OCI-LY7 (cell line): ENCODE data around the gene NME3. TPM values are rescaled to one million over a fixed set of nuclear protein-coding genes. Genes with fewer than 3 reads are reported as not detected.

Source experiments
- BruUV-seq: library from RNA; stranded (reverse); fragments of 400-500 nt; replicated peaks from 2 replicates; lab custom pipeline; 2021; lab: Mats Ljungman, UMichigan
- CTCF ChIA-PET: fragments of 300-600 bp; sonication (Branson Sonifier 250); formaldehyde crosslinking; loops from one replicate; lab custom pipeline; 2022; ENCODE audit warnings: antibody characterized with exemption; ENCODE audit not compliant: unreplicated experiment; lab: Charles Lee
- POLR2A ChIA-PET: fragments of 300-600 bp; sonication (Branson Sonifier 250); formaldehyde crosslinking; loops from one replicate; lab custom pipeline; 2022; ENCODE audit warnings: antibody characterized with exemption; lab: Charles Lee
- DNase-seq: peaks from one replicate; pipeline ENCODE4 v3.0.0-alpha.2; 2015; ENCODE audit warnings: low spot score
- H2AFZ ChIP-seq: fragments of 200-600 bp; sonication (generic), shearing (Covaris generic); 2 replicates; pipeline ENCODE4 v1.6.1; 2014; ENCODE audit warnings: mild to moderate bottlenecking, antibody characterized with exemption, low read length, moderate library complexity
- H3K27ac ChIP-seq: fragments of 200-600 bp; sonication (generic); 2 replicates; pipeline ENCODE4 v1.5.1; 2014; ENCODE audit warnings: mixed run types, low read depth, mild to moderate bottlenecking, moderate library complexity, low read length, inconsistent platforms; ENCODE audit not compliant: poor library complexity, severe bottlenecking
- H3K36me3 ChIP-seq: fragments of 200-600 bp; sonication (generic); 2 replicates; pipeline ENCODE4 v1.6.1; 2014; ENCODE audit warnings: mild to moderate bottlenecking, antibody characterized with exemption, low read length, moderate library complexity, mixed read lengths; ENCODE audit not compliant: insufficient read depth
- H3K4me1 ChIP-seq: fragments of 200-600 bp; sonication (generic); 2 replicates; pipeline ENCODE4 v1.5.1; 2014; ENCODE audit warnings: mild to moderate bottlenecking, low read length; ENCODE audit not compliant: insufficient read depth, poor library complexity, severe bottlenecking
- H3K4me2 ChIP-seq: fragments of 200-600 bp; sonication (generic); 2 replicates; pipeline ENCODE4 v1.6.1; 2014; ENCODE audit warnings: mild to moderate bottlenecking, low read length
- H3K4me3 ChIP-seq: fragments of 200-600 bp; sonication (generic); 2 replicates; pipeline ENCODE4 v1.5.1; 2014; ENCODE audit warnings: mild to moderate bottlenecking, low read depth, low read length; ENCODE audit not compliant: poor library complexity, severe bottlenecking
- H3K79me2 ChIP-seq: fragments of 200-600 bp; sonication (generic); 2 replicates; pipeline ENCODE4 v1.6.1; 2016; ENCODE audit warnings: low read depth, mild to moderate bottlenecking, low read length, moderate library complexity, mixed read lengths; ENCODE audit not compliant: insufficient read depth
- H3K9me2 ChIP-seq: fragments of 200-600 bp; sonication (generic); 2 replicates; pipeline ENCODE4 v1.6.1; 2016; ENCODE audit warnings: mild to moderate bottlenecking, low read length, mixed read lengths; ENCODE audit not compliant: insufficient read depth
- H3K9me3 ChIP-seq: fragments of 200-600 bp; sonication (generic); 2 replicates; pipeline ENCODE4 v1.6.1; 2014; ENCODE audit warnings: mild to moderate bottlenecking, mixed run types, low read length, mixed read lengths
- H4K20me1 ChIP-seq: fragments of 200-600 bp; sonication (generic); 2 replicates; pipeline ENCODE4 v1.6.1; 2014; ENCODE audit warnings: mild to moderate bottlenecking, antibody characterized with exemption, low read length, moderate library complexity, mixed read lengths; ENCODE audit not compliant: insufficient read depth
- EZH2phosphoT487 ChIP-seq: fragments of 200-600 bp; sonication (generic); IDR thresholded peaks from 2 replicates; pipeline ENCODE4 v1.6.1; 2018; ENCODE audit warnings: low read depth, borderline replicate concordance, mild to moderate bottlenecking, mixed run types, antibody characterized with exemption, low read length, moderate library complexity, mixed read lengths
- intact Hi-C: fragments of 100-400 bp; cut with micrococcal nuclease; formaldehyde crosslinking; loops from one replicate; pipeline ENCODE4 v1.10.0; 2022; ENCODE audit not compliant: unreplicated experiment
- total RNA-seq, 2 experiments: library from RNA; depleted of rRNA in 1 of 2; stranded (reverse); fragments of >200 nt in 1 of 2; shearing (Covaris generic) in 1 of 2; gene quantifications; 2 replicates each; pipeline ENCODE4 v1.2.3, GENCODE V29; 2014 to 2022
- TF ChIP-seq, protein P1 (sequence below): fragments of 200-600 bp; sonication (generic); conservative IDR thresholded peaks from 2 replicates; pipeline ENCODE4 v1.5.1; 2014; ENCODE audit warnings: mild to moderate bottlenecking, antibody characterized with exemption, low read length, moderate library complexity, mixed read lengths

The NME3 gene
- total RNA-seq, 2 experiments from 2014 or later, result 34.8 to 54.5 TPM

DNA sequence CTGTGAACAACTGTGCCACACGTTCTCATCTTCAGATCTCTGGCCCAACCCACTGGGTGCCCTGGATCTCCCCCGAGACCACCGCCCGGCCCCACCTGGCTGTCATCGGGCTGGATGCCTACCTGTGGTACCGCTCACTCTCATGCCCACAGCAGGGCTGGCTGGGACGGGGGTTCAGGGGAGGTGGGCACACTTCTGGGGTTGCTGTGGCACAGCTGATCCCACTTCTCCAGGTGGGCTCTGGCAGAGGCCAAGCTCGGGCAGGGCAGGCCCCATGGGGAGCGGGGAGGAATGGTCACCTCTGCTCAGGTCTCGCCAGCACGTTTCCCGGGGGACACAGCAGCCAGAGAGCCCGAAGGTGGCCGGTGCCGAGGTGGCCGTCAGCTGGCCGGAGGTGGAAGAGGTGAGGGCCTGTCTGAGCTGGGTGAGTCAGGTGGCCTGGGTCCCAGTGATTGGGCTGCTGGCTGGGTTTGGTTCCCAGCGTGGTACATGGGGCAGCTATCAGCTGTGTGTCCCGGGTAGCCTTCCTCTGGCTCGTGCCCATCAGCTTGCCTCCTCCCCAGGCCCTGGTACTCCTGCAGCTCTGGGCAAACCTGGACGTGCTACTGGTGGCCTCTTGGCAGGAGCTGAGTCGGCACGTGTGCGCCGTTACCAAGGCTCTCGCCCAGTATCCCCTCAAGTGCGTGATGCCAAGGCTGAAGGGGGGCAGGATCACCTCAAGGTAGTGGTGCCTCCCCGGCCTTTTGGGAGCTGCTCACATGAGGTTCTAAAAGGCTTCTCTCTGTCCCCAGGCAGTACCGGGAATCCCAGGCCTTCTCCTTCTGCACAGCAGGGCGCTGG lies 3.9 kb upstream of the NME3 start:
- TF ChIP-seq, protein P1, sequence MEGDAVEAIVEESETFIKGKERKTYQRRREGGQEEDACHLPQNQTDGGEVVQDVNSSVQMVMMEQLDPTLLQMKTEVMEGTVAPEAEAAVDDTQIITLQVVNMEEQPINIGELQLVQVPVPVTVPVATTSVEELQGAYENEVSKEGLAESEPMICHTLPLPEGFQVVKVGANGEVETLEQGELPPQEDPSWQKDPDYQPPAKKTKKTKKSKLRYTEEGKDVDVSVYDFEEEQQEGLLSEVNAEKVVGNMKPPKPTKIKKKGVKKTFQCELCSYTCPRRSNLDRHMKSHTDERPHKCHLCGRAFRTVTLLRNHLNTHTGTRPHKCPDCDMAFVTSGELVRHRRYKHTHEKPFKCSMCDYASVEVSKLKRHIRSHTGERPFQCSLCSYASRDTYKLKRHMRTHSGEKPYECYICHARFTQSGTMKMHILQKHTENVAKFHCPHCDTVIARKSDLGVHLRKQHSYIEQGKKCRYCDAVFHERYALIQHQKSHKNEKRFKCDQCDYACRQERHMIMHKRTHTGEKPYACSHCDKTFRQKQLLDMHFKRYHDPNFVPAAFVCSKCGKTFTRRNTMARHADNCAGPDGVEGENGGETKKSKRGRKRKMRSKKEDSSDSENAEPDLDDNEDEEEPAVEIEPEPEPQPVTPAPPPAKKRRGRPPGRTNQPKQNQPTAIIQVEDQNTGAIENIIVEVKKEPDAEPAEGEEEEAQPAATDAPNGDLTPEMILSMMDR, result no peak
- no peak for TF ChIP-seq EZH2phosphoT487
- peaks cover 63% of the 10 kb centered on the region for H3K36me3 ChIP-seq
- no peaks in the 10 kb centered on the region for H3K9me2 ChIP-seq
- peaks cover 26% of the 10 kb centered on the region; the same call in 1 of the 2 replicates for H3K79me2 ChIP-seq
- peaks cover 19% of the 10 kb centered on the region for H3K4me1 ChIP-seq
- no peaks in the 10 kb centered on the region for H4K20me1 ChIP-seq
- no peaks in the 10 kb centered on the region for H3K9me3 ChIP-seq
- no peak overlapping the region for H3K4me3 ChIP-seq
- no peak for DNase-seq
- POLR2A ChIA-PET, result no interaction called here
- no TSS peak for BruUV-seq
- H2AFZ ChIP-seq, result no peak overlapping the region
- H3K27ac ChIP-seq, result no peak overlapping the region
- intact Hi-C loops, result no loop called here
- H3K4me2 ChIP-seq, result peak overlapping the region; percentile 100; the same call in 1 of the 2 replicates
- CTCF ChIA-PET, result no interaction called here

DNA sequence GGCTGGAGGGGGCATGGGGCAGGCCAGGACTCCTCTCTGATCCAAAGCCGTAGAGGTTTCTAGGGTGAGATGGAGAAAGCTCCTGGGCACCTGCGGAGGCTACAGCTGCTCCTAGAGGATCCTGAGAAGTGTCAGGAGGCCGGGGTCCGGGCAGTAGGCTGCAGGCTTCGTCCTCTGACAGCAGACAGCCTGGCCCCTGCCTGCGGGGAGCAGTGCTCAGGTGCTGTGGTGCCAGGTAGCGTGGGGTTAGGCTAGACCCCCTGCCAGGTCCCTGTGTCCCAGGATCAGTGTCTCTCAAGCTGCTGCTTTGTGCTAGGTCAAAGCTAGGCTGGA lies 3.1 kb upstream of the NME3 start:
- Histone ChIP-seq H3K36me3 (peaks cover 67% of the 10 kb centered on the region), H3K4me2 (peak overlapping the region; percentile 100), H3K9me3 (no peaks in the 10 kb centered on the region), H3K27ac (no peak overlapping the region), H3K4me1 (peaks cover 23% of the 10 kb centered on the region), H3K79me2 (peaks cover 26% of the 10 kb centered on the region; the same call in 1 of the 2 replicates), H3K9me2 (no peaks in the 10 kb centered on the region), H4K20me1 (no peaks in the 10 kb centered on the region), H2AFZ (no peak overlapping the region), H3K4me3 (peak overlapping the region; percentile 98)
- no TSS peak for BruUV-seq
- intact Hi-C loops, result loop anchor here (5.0 kb wide), 1 partner anchor 162 kb away; the partner anchor contains the start of genes CRAMP1 and IFT140
- no peak for DNase-seq
- TF ChIP-seq, protein P1, result no peak
- no peak for TF ChIP-seq EZH2phosphoT487
- POLR2A ChIA-PET, result no interaction called here
- CTCF ChIA-PET, result no interaction called here
